ENCODE measurements around the gene DUS4L.

DUS4L gene

DNA sequence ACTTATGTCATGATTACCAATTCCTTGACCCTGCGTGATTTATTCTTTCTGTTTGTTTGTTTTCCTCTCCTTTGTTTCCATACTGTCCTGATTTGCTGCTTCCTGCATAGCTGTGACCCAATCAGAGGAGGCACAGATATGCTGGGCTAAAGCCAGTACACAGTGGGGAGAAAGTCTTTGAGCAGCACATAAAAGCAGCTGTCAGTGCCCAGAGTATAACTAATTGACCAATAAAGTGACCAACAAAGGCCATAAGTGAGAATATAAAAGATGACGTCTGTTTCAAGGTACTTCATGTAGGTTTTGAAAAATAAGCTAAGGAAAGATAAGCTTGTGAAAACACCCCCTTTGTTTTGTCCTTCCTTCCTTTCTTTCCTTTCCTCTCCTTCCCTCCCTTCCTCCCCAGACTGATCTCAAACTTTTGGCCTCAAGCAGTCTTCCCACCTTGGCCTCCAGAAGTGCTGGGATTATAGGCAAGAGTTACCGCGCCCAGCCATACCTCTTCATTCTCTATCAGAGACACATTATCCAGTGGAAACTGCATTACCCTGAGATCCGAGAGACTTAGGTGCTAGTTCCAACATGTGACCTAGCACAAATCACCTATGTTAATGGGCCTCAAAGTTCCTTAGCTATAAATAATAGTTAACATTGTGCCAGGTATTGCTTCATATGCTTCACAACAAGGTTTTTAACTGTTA lies 33.3 kb downstream of the DUS4L start (continued):
- TF ChIP-seq, protein P1, sequence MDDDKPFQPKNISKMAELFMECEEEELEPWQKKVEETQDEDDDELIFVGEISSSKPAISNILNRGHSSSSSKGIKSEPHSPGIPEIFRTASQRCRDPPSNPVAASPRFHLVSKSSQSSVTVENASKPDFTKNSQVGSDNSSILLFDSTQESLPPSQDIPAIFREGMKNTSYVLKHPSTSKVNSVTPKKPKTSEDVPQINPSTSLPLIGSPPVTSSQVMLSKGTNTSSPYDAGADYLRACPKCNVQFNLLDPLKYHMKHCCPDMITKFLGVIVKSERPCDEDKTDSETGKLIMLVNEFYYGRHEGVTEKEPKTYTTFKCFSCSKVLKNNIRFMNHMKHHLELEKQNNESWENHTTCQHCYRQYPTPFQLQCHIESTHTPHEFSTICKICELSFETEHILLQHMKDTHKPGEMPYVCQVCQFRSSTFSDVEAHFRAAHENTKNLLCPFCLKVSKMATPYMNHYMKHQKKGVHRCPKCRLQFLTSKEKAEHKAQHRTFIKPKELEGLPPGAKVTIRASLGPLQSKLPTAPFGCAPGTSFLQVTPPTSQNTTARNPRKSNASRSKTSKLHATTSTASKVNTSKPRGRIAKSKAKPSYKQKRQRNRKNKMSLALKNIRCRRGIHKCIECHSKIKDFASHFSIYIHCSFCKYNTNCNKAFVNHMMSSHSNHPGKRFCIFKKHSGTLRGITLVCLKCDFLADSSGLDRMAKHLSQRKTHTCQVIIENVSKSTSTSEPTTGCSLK (tag by site-specific recombination; IDR thresholded peaks at IDR 0.05) = no peak
- TF ChIP-seq ZNF488 (tag by site-specific recombination; IDR thresholded peaks at IDR 0.05) (no peak), ZNF248 (tag by site-specific recombination; IDR thresholded peaks at IDR 0.05) (no peak), ZBTB10 (tag by site-specific recombination; IDR thresholded peaks at IDR 0.05) (no peak), ZNF785 (tag by site-specific recombination; IDR thresholded peaks at IDR 0.05) (no peak), YY2 (tag by site-specific recombination; IDR thresholded peaks at IDR 0.05) (no peak), ZNF24 (tag by site-specific recombination; IDR thresholded peaks at IDR 0.05) (0 out of 2 replicates have a peak, but pooled peaks have one; percentile 66), ZNF544 (tag by site-specific recombination; IDR thresholded peaks at IDR 0.05) (no peak), ZNF146 (tag by site-specific recombination; IDR thresholded peaks at IDR 0.05) (no peak), INSM2 (tag by site-specific recombination; IDR thresholded peaks at IDR 0.05) (no peak), ZSCAN18 (tag by site-specific recombination; IDR thresholded peaks at IDR 0.05) (no peak), ZNF19 (tag by site-specific recombination; IDR thresholded peaks at IDR 0.05; ENCODE audit: low read depth) (no peak), ZNF561 (tag by site-specific recombination; IDR thresholded peaks at IDR 0.05; ENCODE audit: borderline replicate concordance) (0 out of 2 replicates have a peak, but pooled peaks have one; percentile 66), ZNF426 (tag by site-specific recombination; IDR thresholded peaks at IDR 0.05) (no peak), ZNF16 (tag by site-specific recombination; IDR thresholded peaks at IDR 0.05; ENCODE audit: low read depth) (no peak), ZNF266 (tag by site-specific recombination; IDR thresholded peaks at IDR 0.05; ENCODE audit: low read depth) (no peak), MYNN (tag by site-specific recombination; IDR thresholded peaks at IDR 0.05; ENCODE audit: borderline replicate concordance) (no peak), ZNF341 (tag by site-specific recombination; IDR thresholded peaks at IDR 0.05; ENCODE audit: low read depth) (no peak), ZNF202 (tag by site-specific recombination; IDR thresholded peaks at IDR 0.05; ENCODE audit: borderline replicate concordance) (no peak), ZNF366 (tag by site-specific recombination; conservative IDR thresholded peaks at IDR 0.05) (peak; percentile 85), TSHZ1 (tag by site-specific recombination; IDR thresholded peaks at IDR 0.05; ENCODE audit: borderline replicate concordance) (no peak), ZNF114 (tag by site-specific recombination; IDR thresholded peaks at IDR 0.05) (no peak), ZNF324 (tag by site-specific recombination; IDR thresholded peaks at IDR 0.05) (no peak), KLF1 (tag by site-specific recombination; IDR thresholded peaks at IDR 0.05) (no peak), ZSCAN16 (tag by site-specific recombination; IDR thresholded peaks at IDR 0.05) (no peak)
- TF ChIP-seq, protein P2, sequence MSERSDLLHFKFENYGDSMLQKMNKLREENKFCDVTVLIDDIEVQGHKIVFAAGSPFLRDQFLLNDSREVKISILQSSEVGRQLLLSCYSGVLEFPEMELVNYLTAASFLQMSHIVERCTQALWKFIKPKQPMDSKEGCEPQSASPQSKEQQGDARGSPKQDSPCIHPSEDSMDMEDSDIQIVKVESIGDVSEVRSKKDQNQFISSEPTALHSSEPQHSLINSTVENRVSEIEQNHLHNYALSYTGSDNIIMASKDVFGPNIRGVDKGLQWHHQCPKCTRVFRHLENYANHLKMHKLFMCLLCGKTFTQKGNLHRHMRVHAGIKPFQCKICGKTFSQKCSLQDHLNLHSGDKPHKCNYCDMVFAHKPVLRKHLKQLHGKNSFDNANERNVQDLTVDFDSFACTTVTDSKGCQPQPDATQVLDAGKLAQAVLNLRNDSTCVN (tag by site-specific recombination; optimal IDR thresholded peaks at IDR 0.05) = no peak
